ENCODE data around the gene ZNF611.
"Not testable (repeated sequence)": the region's sequence is repeated elsewhere in the genome, so short reads cannot be mapped to it uniquely, and the experiment has no call there.

Gene ZNF611

DNA sequence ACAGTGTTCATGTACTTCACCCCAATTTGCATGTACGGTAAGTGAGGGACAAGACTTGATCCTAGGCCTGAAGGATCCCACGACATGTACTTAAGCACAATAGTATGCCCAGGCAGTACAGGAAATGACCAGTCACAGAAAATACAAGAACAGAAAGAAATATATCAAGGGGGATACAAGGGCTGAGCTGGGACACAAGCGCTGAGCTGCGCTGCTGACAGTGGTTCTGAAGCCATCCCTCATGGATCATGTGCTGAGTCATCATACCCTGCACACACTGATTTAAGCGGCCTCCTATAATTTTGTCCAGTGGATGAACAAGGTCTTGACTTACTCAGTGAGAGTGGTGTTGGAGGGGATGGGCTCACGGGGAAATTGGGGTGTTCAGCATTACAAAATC, 59.6 kb downstream of the ZNF611 start:
- DNase-seq, result not testable (repeated sequence)

DNA sequence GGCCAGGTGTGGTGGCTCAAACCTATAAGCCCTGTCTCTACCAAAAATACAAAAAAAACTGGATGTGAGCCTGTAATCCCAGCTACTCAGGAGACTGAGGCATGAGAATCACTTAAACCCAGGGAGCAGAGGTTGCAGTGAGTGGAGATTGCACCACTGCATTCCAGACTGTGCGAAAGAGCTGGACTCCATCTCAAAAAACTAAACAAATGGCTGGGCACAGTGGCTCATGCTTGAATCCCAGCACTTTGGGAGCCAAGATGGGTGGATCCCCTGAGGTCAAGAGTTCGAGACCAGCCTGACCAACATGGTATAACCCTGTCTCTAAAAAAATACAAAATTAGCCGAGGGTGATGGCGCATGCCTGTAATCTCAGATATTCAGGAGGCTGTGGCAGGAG, 61.8 kb downstream of the ZNF611 start:
- DNase-seq, result no peak

DNA sequence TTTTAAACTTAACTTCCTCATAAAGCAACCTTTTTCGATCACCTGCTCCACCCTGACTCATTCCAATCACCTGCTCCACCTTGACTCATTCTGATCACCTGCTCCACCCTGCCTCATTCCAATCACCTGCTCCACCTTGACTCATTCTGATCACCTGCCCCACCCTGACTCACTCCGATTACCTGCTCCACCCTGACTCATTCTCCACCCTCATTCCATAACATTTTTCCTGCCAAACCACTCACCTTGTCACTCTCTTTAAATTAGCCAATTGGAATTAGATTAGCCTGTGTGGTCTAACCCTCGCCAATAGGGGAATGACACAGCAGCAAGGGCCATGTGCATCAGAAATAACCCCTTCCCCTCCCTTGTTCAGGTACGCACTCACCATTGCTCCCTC, 64.8 kb downstream of the ZNF611 start:
- DNase-seq, result no peak

DNA sequence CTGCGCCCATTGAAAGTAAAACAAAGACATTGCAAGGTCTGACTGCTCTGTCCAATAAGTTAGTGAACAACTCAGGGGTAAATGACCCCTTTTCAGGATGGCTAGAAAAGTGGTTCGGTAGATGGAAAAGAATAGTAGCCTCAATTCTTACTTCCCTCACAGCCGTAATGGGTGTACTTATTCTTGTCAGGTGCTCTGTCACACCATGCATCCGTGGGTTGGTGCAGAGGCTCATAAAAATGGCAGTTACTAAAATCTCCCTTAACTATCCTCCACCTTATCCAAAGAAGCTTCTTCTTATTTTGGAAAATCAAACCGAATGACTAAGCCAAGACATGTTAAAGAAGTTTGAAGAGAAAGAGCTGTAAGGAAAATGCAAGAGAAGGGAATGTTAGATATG, 65.3 kb downstream of the ZNF611 start:
- DNase-seq, result no peak

DNA sequence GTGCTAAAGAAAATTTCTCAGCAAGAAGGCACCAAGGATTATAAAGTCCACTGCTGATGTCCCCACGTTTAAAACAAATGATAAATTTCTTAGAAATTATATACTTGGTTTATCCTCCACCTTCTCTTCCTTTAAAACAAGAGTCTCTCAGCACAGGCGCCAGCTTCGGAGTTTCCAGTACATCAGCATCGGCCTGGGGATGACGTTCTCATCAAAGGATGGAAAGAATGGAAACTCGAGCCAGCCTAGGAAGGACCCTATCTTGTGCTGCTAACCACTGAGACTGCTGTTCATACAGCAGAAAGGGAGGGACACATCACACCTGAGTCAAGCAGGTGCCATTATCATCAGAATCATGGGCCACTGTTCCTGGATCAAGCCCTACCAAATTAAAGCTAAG, 66.9 kb downstream of the ZNF611 start:
- DNase-seq, result no peak

GRCh38 chr19:52666506-52666905, 68.3 kb downstream of the ZNF611 start:
- no peak for DNase-seq

DNA sequence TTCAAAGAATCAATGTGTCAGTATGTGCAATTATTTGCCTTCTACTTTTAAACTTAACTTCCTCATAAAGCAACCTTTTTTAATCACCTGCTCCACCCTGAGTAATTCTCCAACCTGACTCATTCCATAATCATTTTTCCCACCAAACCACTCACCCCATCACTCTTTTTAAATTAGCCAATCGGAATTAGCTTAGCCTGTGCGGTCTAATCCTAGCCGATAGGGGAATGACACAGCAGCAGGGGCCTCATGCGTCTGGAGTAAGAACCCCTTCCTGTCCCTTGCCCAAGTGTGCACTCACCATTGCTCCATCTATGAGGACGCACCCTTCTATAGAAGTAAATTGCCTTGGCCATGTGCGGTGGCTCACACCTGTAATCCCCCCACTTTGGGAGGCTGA, 69.3 kb downstream of the ZNF611 start:
- DNase-seq, result no peak

DNA sequence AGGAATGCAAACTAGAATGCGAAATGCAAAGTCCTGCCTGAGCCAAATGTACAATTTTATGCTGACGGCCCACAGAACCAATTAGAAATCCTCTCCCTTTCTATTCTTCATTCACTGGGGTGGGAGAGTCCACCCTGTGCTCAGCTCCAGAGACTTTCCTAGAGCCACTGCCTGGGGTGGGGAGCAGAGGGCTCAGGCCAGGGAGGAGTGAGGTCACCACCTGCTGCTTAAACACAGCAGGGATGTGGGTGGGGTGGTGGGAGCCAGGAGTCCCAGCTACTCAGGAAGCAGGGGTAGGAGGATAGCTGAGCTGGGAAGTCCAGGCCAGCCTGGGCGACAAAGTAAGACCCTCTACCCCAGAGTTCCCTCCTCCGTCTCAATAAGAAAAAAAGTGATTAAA, 69.8 kb downstream of the ZNF611 start:
- no peak for DNase-seq

- DNase-seq, result no peak
These were observed 70.4 kb downstream of the ZNF611 start for GRCh38 chr19:52664461-52664860.

- DNase-seq, result no peak
These were observed 72.2 kb downstream of the ZNF611 start for GRCh38 chr19:52662631-52663030.

DNA sequence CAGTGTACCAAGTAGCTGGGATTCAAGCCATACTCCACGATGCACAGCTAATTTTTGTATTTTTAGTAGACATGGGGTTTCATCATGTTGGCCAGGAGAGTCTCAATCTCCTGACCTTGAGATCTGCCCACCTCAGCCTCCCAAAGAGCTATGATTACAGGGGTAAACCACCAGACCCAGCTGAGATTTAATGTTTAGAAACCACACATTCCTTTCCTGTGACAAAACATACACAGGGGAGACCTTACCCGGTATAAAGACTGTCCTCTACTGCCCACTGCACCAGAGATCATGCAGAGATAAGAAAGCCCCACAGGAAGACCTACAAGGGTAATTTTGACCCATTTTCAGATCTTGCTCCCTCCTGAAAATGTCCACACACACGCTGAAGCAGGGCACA, 73.9 kb downstream of the ZNF611 start:
- no peak for DNase-seq

DNA sequence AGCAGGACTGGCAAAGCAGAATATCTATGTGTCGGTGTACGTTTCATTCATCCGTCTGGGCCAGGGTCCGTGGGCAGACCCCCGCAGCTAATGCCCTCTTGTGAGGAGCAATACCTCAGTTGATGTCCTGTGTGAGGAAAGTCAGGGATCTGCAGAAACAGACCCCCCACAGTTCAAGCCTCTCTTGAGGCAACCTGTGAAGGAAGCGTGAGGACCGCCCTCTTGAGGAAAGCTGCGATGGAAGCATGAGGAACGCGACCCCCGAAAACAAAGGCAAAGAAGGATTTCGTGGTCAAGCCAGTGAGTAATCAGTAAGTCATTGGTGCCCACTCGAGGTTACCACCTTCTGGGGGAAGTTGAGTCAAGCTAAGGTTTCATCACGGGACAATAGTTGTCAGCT, 75.8 kb downstream of the ZNF611 start:
- no peak for DNase-seq

DNA sequence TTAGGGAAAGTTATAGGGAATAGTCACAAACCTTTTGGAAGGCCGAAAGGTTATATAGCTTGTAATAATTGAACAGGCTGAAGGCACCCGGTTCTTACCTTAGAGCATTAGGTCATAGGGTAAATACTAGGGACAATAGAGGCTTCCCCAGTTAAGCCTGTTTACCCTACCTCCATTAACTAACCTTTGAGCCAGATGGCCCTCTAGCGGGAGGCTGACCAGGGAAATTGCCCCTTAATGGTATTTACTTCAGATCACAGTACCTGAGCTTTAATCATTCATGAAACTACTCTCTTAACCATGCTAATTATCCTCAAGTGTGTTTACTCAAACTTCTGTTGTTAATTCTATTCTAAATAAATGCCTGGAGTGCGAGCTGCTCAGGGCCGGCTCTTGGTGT, 76.2 kb downstream of the ZNF611 start:
- DNase-seq, result no peak

GRCh38 chr19:52653161-52653560, 81.7 kb downstream of the ZNF611 start:
- DNase-seq, result no peak

All from NCI-H187 (cell line).